HG03469 (cell line): ENCODE measurements around the gene TP63.

Experiments used
- ATAC-seq: cut with Tn5 transposase; IDR thresholded peaks from one replicate; pipeline ENCODE4 v1.9.1; 2021; ENCODE audit warnings: mild to moderate bottlenecking, moderate library complexity, moderate number of reproducible peaks; ENCODE audit not compliant: unreplicated experiment

TP63 gene

GRCh38 chr3:189902230-189903186 is 271.3 kb downstream of the TP63 start:
- no peak for ATAC-seq

DNA sequence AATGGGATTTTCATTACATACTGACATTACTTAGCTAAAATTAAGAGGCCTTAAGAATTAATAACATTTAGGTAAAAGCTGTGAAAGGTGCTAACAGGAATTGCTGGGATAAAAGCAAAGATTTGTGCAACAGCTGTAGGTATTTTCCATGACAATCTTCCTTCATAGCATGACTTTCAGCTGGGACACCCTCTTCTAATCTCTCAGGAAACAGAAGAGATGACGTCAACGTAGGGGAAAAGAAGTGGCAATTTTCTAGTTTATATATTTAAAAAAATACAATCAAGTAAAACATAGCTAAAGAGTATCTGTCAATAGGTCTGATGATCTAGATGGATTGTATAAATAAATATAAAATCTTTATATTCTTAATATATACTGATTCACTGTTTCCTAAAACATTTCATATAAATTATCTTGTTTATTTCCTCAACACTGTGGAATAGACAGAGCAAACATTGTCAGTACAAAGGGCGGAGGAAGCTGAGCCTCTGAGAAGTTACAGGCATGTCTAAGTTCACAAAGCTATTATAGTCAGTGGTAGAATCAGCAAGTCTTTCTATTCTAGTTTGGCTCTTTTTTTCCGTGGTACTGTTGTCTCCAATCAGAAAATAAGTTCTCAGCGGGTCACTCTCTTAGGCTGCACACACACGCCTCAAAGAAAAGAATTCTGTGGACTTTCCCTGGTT is 272.5 kb downstream of the TP63 start:
- ATAC-seq = no peak

GRCh38 chr3:189907803-189908202 is 276.6 kb downstream of the TP63 start:
- no peak for ATAC-seq

DNA sequence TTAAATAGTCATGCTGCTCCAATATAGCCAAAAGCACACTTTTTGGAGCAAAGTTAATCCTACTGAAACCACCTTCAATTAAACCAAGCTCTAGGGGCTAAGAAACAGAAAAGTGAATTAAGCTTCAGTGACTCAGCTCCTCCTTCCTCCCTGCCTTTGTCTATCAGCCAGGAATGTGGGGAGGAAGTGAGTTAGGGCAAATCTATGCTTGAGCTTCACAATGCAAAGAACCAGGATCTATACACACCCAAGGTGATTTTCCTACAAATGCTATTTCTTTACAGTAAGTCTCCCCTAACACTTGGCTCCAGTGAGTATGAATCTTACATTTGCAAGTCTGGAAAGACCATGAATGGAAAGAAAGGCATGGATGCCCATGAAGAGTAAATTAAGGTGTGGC is 277.5 kb downstream of the TP63 start:
- no peak for ATAC-seq

- ATAC-seq = no peak
Observed at GRCh38 chr3:189909139-189909538, 277.9 kb downstream of the TP63 start.

GRCh38 chr3:189909573-189909972 is 278.4 kb downstream of the TP63 start:
- ATAC-seq = no peak

DNA sequence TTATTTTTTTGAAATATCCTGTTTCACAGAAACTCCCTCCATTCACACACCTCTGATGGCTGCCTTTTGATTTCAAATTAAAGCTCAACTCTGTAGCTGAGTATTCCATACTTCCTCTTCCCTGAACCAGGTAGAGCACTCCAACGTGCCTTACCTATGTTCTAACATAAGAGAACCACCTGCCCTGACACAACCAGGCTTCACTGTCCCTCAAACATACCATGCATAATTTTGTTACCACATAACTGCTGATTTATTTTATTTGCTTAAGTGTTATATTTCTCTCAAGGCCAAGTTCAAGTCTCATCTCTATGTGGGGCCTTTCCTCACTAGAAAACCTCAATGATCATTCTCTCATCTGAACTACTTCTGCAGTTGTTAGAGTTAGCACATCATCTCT is 279.8 kb downstream of the TP63 start:
- no peak for ATAC-seq

GRCh38 chr3:189914799-189915198 is 283.6 kb downstream of the TP63 start:
- no peak for ATAC-seq

GRCh38 chr3:189921770-189922169 is 290.6 kb downstream of the TP63 start:
- no peak for ATAC-seq

DNA sequence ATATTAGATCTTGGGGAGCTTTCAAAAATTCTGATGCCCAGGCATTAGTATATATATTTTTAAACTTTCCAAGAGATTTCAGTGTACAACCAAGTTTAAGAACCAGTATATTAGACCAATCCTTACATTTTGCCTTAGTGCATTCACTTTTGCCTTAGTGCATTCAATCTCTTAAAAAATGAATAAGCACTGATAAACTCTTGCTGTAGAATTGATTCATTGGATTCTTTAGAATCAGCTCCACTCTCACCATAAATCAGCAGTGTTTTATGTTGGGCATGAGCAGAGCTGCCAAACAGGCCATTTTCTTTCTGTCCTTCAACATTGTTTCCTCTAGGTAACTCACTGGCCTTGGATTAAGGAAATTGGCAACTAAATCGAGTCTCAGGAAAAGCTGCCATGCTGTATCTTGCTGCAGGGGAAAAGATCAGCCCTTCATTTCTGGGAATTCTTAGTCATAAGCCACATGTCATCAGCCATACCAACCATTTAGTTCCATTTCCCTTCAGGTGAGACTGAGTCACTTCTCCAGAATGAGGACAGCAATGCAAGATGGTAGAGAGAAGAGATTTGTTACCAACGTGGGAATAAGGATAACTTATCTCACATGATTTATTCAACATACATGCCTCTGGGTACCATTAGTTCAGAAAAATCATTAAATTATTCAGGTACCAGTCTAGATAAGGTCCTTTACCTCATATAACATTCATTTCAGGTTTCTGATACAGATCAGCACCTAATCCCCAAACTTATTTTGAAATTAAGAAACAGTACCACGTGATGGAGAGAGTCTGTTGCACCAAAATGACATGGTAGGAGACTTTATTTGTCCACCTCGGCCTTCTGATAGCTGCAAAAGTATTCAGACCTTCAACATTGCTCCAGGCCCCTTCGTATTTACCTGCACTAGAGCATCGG is 297.0 kb downstream of the TP63 start:
- ATAC-seq = no peak

- ATAC-seq = no peak
Observed at GRCh38 chr3:189936201-189936945, 305.2 kb downstream of the TP63 start.

- no peak for ATAC-seq
Observed at GRCh38 chr3:189937302-189938127, 306.3 kb downstream of the TP63 start.

GRCh38 chr3:189941125-189941524 is 309.9 kb downstream of the TP63 start:
- ATAC-seq = no peak

DNA sequence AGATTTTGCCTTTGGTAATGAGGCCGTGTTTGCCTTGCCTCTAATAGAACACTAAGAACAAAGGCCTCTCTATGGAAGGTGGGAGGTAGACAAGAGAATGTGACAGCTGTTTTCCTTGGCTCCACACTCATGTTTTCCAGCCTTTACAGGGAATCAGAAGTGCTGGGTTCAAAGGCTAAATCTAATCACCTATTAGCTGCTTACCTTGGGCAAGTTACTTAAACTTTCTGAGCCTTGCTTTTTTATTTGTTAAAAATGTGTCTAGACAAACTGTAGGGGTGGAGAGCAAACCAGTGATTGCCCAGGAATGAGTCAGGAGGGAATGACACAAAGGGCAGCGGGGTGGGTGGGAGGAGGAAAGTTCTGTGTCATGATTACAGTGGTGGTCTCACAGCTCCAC is 310.5 kb downstream of the TP63 start:
- no peak for ATAC-seq

GRCh38 chr3:189942948-189943347 is 311.8 kb downstream of the TP63 start:
- no peak for ATAC-seq

DNA sequence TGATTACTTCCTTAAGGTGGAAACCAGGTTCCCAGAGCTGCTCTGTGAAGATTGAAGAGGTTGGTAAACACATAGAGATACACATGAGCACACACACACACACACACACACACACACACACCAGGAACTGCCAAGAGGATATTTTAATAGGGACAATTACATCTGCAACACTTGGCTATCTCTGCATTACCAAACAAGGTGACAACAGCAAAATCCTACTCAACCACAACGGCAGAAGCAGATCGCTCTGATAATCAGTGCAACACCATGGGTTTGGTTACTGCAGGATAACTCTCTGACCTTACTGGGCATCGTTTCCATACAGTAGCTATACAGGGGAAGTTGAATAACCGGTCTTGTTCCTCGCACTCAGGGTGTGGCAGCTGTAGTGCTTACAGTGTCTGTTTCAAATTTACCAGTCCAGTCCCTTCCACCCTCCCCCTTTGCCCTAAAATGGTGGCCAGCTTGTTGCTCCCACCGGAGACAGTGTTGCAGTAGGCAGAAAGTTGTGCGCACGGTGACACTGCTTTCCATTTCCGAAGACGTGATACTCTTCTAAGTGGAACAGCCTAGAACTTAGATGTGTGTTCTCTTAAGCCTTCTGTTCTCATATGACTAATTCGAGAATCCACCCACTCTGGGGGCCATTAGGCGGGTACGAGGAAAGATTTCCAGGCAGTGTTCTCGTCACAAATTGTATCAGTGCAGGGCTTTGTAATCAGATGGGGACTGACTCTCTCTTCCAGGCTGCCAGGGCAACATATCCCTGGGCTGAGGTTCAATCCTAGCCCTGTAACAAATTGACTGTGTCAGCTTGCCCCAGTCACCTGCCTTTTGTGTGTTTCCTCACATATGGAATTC is 313.3 kb downstream of the TP63 start:
- ATAC-seq = no peak

DNA sequence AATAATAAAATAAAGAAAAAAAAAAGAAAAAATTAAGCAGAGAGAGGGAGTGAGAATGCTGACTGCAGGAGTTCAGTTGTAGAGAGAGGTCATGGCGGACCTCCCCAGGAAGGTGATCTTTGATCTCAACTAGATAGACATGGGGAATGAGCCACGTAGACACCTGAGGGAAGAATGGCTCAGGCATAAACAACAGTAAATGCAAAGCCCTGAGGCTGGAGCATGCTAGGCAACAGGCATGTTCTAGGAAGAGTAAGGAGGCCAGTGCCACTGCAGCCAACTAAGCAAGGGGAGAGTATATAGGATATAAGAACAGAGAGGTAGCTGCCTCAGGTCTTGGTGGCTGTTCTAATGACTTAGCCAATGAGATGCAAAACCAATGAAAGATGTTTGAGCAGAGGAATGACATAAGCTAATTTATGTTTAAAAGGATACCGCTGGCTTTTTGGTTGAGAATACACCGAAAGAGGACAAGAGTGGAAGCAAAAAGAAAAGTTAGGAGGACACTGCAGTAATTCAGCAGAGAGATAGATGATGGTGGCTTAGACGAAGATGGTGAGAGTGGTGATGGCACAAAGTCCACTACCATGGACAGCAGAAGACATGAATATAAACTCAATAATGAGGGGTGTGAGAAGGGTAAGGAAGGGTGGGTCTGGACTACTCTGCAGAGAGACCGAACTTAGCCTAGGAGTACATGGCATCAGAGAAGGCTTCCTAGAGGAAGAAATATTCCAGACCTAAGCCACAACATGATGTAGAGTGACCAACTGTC is 314.9 kb downstream of the TP63 start:
- no peak for ATAC-seq
